MM.1S (cell line): ENCODE measurements around the gene CDKN3.

Experiments used
- DNase-seq: peaks from one replicate; pipeline ENCODE4 v3.0.0-alpha.2; 2015
- H2AFZ ChIP-seq: fragments of 300-600 bp; sonication (generic); 2 replicates; pipeline ENCODE4 v1.6.0; 2016; ENCODE audit warnings: antibody characterized with exemption, low read length
- H3F3A ChIP-seq: fragments of 300-600 bp; sonication (generic); 2 replicates; pipeline ENCODE4 v1.6.1; 2016; ENCODE audit warnings: mild to moderate bottlenecking, antibody characterized with exemption, low read length, moderate library complexity, mixed read lengths; ENCODE audit not compliant: insufficient read depth
- H3K27ac ChIP-seq: fragments of 300-600 bp; sonication (generic); 2 replicates; pipeline ENCODE4 v1.5.1; 2016; ENCODE audit warnings: mild to moderate bottlenecking, low read length
- H3K27me3 ChIP-seq: fragments of 300-600 bp; sonication (generic); replicated peaks from 2 replicates; pipeline ENCODE4 v1.6.0; 2016; ENCODE audit warnings: low read length; ENCODE audit not compliant: insufficient read depth
- H3K36me3 ChIP-seq: fragments of 300-600 bp; sonication (generic); replicated peaks from 2 replicates; pipeline ENCODE4 v1.6.1; 2016; ENCODE audit warnings: mild to moderate bottlenecking, low read length, mixed read lengths; ENCODE audit not compliant: insufficient read depth
- H3K4me1 ChIP-seq: fragments of 300-600 bp; sonication (generic); 2 replicates; pipeline ENCODE4 v1.6.1; 2016; ENCODE audit warnings: low read length, mixed read lengths
- H3K4me2 ChIP-seq: fragments of 300-600 bp; sonication (generic); 2 replicates; pipeline ENCODE4 v1.6.0; 2016; ENCODE audit warnings: low read depth, low read length
- H3K4me3 ChIP-seq: fragments of 300-600 bp; sonication (generic); 2 replicates; pipeline ENCODE4 v1.5.1; 2016; ENCODE audit warnings: low read length, mixed read lengths
- H3K79me2 ChIP-seq: fragments of 300-600 bp; sonication (generic); 2 replicates; pipeline ENCODE4 v1.6.1; 2016; ENCODE audit warnings: mixed run types, low read length, mixed read lengths
- H3K9ac ChIP-seq: fragments of 300-600 bp; sonication (generic); 2 replicates; pipeline ENCODE4 v1.6.1; 2016; ENCODE audit warnings: low read length, mixed read lengths
- H3K9me2 ChIP-seq: fragments of 300-600 bp; sonication (generic); replicated peaks from 2 replicates; pipeline ENCODE4 v1.6.1; 2016; ENCODE audit warnings: mild to moderate bottlenecking, low read length, mixed read lengths; ENCODE audit not compliant: insufficient read depth
- H3K9me3 ChIP-seq: fragments of 300-600 bp; sonication (generic); replicated peaks from 2 replicates; pipeline ENCODE4 v1.6.1; 2016; ENCODE audit warnings: mild to moderate bottlenecking, low read length, mixed read lengths; ENCODE audit not compliant: insufficient read depth
- H4K20me1 ChIP-seq: fragments of 300-600 bp; sonication (generic); 2 replicates; pipeline ENCODE4 v1.6.1; 2016; ENCODE audit warnings: mild to moderate bottlenecking, low read length, moderate library complexity, mixed read lengths; ENCODE audit not compliant: insufficient read depth
- EZH2 ChIP-seq: fragments of 300-600 bp; sonication (generic); optimal IDR thresholded peaks from 2 replicates; pipeline ENCODE3; 2017; ENCODE audit warnings: low read depth, mild to moderate bottlenecking, antibody characterized with exemption, low read length, mixed read lengths
- EZH2phosphoT487 ChIP-seq: fragments of 300-600 bp; sonication (generic); IDR thresholded peaks from 2 replicates; pipeline ENCODE4 v1.6.1; 2018; ENCODE audit warnings: antibody characterized with exemption, low read length
- TF ChIP-seq, protein P1 (sequence below): fragments of 300-600 bp; sonication (generic); IDR thresholded peaks from 2 replicates; pipeline ENCODE4 v1.5.1; 2016; ENCODE audit warnings: antibody characterized with exemption, low read length, mixed read lengths

The CDKN3 gene

DNA sequence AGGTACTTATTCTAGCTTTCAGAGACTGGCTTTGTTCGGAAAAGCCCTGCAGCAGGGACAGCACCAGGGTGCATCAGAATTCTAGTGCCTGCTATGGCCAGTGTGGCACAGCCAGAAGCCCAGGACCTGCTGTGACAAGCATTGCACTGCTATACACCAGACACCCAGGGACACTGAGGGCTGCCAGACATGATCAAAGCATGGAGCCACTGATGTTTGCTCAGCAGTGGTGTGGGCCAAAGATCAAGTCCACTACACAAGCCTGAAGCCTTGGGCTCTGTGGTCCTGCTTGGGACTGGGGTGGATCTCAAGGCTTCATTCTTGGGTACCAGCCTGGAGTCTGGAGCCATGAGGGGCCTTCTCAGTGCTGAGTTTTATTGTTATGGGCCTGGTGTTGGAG lies 36.1 kb upstream of the CDKN3 start:
- no peak for TF ChIP-seq EZH2phosphoT487
- no peak for TF ChIP-seq EZH2
- TF ChIP-seq, protein P1, sequence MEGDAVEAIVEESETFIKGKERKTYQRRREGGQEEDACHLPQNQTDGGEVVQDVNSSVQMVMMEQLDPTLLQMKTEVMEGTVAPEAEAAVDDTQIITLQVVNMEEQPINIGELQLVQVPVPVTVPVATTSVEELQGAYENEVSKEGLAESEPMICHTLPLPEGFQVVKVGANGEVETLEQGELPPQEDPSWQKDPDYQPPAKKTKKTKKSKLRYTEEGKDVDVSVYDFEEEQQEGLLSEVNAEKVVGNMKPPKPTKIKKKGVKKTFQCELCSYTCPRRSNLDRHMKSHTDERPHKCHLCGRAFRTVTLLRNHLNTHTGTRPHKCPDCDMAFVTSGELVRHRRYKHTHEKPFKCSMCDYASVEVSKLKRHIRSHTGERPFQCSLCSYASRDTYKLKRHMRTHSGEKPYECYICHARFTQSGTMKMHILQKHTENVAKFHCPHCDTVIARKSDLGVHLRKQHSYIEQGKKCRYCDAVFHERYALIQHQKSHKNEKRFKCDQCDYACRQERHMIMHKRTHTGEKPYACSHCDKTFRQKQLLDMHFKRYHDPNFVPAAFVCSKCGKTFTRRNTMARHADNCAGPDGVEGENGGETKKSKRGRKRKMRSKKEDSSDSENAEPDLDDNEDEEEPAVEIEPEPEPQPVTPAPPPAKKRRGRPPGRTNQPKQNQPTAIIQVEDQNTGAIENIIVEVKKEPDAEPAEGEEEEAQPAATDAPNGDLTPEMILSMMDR = no peak
- H3K4me1 ChIP-seq = no peaks in the 10 kb centered on the region
- no peaks in the 10 kb centered on the region for H3K9me3 ChIP-seq
- H3K9me2 ChIP-seq = no peaks in the 10 kb centered on the region
- no peaks in the 10 kb centered on the region for H3F3A ChIP-seq
- no peak overlapping the region for H3K27ac ChIP-seq
- no peak overlapping the region for H3K9ac ChIP-seq
- no peaks in the 10 kb centered on the region for H4K20me1 ChIP-seq
- H3K36me3 ChIP-seq = no peaks in the 10 kb centered on the region
- no peaks in the 10 kb centered on the region for H3K79me2 ChIP-seq
- H2AFZ ChIP-seq = no peak overlapping the region
- no peak overlapping the region for H3K4me3 ChIP-seq
- no peaks in the 10 kb centered on the region for H3K27me3 ChIP-seq
- no peak overlapping the region for H3K4me2 ChIP-seq
- no peak for DNase-seq

DNA sequence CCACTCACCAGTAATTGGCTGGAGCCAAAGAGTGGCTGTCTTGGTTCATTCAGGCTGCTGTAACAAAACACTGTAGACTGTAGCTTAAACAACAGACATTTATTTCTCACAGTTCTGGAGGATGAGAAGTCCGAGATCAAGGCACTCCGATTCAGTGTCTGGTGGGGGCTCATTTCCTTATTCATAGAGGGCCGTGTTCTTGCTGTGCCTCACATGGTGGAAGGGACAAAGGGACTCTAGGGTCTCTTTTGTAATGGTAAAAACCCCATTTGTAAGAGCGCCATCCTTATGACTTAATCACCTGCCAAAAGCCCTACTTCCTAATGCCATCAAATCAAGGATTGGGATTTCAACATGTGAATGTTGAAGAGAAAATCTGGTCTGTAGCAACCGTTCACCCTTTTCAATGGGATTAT lies 34.7 kb upstream of the CDKN3 start:
- H3K4me3 ChIP-seq = no peak overlapping the region
- no peaks in the 10 kb centered on the region for H3K27me3 ChIP-seq
- no peaks in the 10 kb centered on the region for H3K9me2 ChIP-seq
- TF ChIP-seq, protein P1 = no peak
- H3K27ac ChIP-seq = no peak overlapping the region
- no peaks in the 10 kb centered on the region for H3K9me3 ChIP-seq
- H3K79me2 ChIP-seq = no peaks in the 10 kb centered on the region
- no peaks in the 10 kb centered on the region for H3K4me1 ChIP-seq
- no peaks in the 10 kb centered on the region for H3F3A ChIP-seq
- no peaks in the 10 kb centered on the region for H3K36me3 ChIP-seq
- no peak for DNase-seq
- no peak overlapping the region for H3K9ac ChIP-seq
- H2AFZ ChIP-seq = no peak overlapping the region
- H3K4me2 ChIP-seq = no peak overlapping the region
- H4K20me1 ChIP-seq = no peaks in the 10 kb centered on the region

DNA sequence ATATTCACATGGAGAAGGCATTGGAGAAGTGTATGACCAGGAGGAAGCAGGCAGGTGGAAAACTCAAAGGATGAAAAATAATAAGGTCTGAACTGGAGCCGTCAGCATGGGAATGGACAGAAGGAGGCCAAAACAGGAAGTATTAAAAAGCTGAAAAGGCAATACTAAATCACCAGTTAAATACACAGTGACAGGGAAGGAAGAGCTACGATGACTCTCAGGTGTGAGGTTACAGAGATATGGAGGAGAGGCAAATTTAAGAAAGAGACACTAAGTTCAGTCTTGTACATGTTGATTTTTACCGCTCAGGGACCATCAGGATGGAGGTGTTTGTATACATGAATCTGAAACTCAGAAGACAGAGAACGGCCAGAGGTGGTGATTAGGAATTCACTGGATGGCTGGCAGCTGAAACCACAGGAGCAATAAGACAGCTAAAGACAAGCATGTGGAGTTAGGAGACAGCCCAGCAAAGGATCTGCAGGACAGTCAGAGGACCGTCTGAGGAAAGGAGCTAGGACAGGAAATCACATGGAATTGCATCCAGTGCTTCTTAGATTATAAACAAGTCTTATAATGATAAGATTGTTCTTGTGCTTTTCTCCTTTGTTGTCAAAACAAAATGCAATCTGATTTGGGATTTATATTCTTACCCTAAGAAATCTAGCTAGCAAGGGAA lies 33.9 kb upstream of the CDKN3 start:
- no peaks in the 10 kb centered on the region for H3F3A ChIP-seq
- H3K36me3 ChIP-seq = no peaks in the 10 kb centered on the region
- H3K9me2 ChIP-seq = no peaks in the 10 kb centered on the region
- no peak overlapping the region for H3K4me3 ChIP-seq
- H4K20me1 ChIP-seq = no peaks in the 10 kb centered on the region
- TF ChIP-seq, protein P1 = no peak
- no peak for TF ChIP-seq EZH2
- TF ChIP-seq EZH2phosphoT487 = no peak
- H3K4me2 ChIP-seq = no peak overlapping the region
- no peak overlapping the region for H3K9ac ChIP-seq
- DNase-seq = no peak
- H2AFZ ChIP-seq = no peak overlapping the region
- H3K9me3 ChIP-seq = no peaks in the 10 kb centered on the region
- H3K79me2 ChIP-seq = no peaks in the 10 kb centered on the region
- no peaks in the 10 kb centered on the region for H3K4me1 ChIP-seq
- no peak overlapping the region for H3K27ac ChIP-seq
- no peaks in the 10 kb centered on the region for H3K27me3 ChIP-seq
